HG03045 (cell line): ENCODE measurements around the gene DRC1.

Experiments
- ATAC-seq: cut with Tn5 transposase; IDR thresholded peaks from one replicate; pipeline ENCODE4 v1.9.1; 2021; ENCODE audit warnings: mild to moderate bottlenecking, moderate library complexity; ENCODE audit not compliant: unreplicated experiment

The DRC1 gene

GRCh38 chr2:26396734-26397298, 4.9 kb upstream of the DRC1 start:
- no peak for ATAC-seq

- ATAC-seq, result no peak
Measured at GRCh38 chr2:26399771-26400376, 1.8 kb upstream of the DRC1 start.

GRCh38 chr2:26400723-26401122, 997 bp upstream of the DRC1 start:
- ATAC-seq, result no peak

DNA sequence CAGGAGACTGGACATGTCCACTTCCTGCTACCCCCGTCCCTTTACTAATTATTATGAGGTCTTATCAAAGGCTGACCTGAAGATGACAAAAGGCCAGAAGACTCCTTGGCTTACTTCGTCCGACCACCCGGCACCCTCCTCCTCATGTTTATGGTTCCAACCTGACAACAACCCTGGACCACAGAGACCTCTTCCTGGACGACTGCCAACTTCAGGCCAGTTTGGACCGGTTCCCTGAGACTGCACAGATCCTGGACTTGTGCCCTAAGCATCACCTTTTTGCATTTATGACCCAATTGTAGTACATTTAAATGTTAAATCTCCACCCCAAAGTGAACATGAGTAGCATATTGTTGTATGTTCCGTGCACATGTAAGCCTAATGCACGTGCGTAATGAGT, 5.8 kb downstream of the DRC1 start:
- no peak for ATAC-seq

GRCh38 chr2:26409785-26410184, 8.1 kb downstream of the DRC1 start:
- ATAC-seq, result no peak

GRCh38 chr2:26410764-26411243, 9.1 kb downstream of the DRC1 start:
- ATAC-seq, result no peak

DNA sequence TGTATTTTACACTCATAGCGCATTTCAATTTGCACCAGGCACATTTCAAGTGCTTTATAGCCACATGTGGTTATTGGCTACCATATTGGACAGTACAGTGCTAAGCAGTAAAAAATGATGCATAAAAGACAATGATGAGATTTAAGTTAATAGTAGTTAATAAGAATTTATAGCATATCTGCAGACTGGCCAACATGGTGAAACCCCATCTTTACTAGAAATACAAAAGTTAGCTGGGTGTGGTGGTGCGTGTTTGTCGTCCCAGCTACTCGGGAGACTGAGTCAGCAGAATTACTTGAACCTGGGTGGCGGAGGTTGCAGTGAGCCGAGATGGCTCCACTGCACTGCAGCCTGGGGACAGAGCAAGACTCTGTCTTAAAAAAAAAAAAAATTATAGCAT, 9.7 kb downstream of the DRC1 start:
- no peak for ATAC-seq

DNA sequence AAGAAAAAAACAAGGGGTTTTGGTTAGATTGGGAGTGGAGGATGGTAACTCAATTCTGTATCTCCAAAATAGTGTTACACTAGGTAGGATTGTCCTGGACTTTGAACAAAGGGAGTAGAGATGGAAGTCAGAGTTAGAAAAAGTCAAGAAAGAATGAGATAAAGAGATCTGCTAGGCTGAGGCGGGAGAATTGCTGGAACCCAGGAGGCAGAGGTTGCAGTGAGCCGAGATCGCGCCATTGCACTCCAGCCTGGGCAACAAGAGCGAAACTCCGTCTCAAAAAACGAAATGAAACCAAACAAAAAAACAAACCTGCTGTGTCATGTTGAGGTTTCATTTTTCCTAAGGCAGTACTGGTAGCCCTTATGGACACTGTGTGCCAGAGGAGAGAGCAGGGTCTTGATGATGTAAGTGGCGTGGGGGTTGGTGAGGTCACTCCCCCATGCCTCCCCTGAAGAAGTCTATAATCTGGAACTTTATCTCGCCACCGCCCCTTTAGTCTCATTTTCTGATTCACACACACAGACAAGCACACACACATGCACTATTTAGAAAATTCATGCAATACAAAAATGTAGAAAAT, 10.5 kb downstream of the DRC1 start:
- ATAC-seq, result no peak

- no peak for ATAC-seq
Measured at GRCh38 chr2:26414311-26414710, 12.6 kb downstream of the DRC1 start.

DNA sequence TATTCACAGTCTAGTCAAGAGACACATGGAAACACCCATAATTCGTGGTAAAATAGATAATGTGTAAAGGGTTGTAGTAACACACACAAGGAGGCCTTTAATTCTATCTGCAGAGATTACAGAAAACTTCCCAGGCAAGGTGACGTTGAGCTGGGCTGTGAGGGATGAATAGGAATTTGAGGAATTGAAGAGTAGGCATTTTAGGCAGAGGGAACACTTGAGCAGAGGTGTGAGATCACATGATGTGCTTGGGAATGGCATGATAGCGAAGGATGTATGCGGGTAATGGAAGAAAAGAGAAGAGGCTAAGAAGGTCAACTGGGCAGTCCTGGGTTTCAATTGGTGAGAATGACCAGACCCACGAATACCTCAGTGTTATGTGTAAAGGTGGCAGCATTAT, 20.2 kb downstream of the DRC1 start:
- no peak for ATAC-seq

- no peak for ATAC-seq
Measured at GRCh38 chr2:26422947-26423629, 21.4 kb downstream of the DRC1 start.

DNA sequence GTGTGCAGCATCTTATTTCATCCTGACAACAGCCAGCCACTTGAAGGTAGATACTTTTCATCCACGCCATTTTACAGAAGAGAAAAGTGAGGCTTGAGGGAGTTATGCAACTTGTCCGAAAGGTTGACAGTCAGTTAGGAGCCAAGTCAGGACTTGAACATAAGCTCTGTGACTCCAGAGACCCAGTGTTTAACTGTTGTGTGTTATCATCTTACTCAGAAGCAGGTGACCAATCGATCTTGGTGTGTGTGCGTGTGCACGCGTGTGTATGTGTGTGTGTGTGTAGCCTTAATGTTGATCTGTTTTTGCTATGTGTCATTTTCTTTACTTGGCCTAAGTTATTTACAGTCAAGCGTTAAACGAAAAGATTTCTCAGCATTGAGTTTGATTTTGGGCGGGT, 22.0 kb downstream of the DRC1 start:
- no peak for ATAC-seq

DNA sequence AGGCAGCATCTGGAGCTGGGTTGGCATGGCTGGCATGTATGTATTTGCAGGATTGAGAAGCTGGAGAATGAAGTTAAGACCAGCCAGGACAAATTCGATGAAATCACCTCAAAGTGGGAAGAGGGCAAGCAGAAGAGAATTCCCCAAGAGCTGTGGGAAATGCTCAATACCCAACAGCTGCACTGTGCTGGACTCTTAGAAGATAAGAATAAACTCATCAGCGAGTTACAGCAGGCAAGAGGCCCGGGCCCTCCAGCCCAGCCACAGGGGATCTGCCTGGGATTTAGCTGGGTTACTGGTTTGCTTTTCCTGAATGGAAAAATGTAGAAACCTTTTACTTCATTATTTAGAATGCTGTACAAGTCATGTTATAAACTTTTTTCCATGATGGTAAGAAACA, 22.5 kb downstream of the DRC1 start:
- no peak for ATAC-seq

GRCh38 chr2:26428846-26429245, 27.1 kb downstream of the DRC1 start:
- no peak for ATAC-seq

DNA sequence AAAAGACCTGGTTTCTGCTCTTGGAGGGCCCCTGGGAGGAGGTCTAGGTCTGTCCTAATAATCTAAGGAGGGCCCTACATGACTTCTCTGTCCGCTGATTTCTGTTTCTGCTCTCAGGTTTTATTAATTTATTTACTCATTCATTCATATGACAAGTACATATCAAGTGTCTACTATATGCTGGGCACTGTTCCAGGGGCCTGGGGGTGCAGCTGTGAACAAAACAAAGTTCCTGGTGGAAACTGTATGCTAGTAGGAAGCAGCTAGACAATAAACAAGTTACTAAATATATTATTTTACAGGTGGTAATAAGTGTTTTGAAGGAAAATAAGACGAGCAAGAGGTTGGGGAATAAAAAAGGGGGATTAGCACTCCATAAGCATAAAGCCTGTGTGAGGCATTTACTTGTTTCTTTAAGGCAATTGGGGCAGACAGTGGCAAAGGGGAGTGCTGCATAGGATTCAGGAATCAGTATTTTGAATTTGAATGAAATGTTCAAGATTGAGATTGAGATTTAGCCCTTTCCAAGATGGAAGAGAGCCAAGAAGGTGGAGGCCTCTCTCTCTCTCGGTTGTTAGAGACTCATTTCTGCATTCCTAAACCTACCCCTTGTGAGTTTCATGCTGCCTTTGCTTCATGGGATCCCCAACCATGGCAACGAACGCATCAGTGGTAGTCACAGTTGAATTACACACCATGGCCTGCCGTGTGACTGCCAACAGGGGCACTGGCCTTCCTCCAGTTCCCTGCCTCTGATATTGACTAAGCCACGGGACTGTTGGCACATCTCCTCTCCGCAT, 28.3 kb downstream of the DRC1 start:
- ATAC-seq, result no peak

DNA sequence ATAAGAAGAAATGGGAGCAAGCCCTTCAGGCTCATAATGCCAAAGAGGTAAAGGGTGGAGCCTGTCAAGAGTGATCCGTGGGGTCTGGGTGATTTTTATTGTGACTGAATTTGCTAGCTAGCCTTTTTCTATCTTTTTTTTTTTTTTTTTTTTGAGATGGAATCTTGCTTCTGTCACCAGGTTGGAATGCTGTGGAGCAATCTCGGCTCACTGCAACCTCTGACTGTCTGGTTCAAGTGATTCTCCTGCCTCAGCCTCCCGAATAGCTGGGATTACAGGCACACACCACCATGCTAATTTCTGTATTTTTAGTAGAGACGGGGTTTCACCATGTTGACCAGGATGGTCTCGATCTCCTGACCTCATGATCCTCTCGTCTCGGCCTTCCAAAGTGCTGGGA, 29.1 kb downstream of the DRC1 start:
- ATAC-seq, result no peak

- no peak for ATAC-seq
Measured at GRCh38 chr2:26432363-26432762, 30.6 kb downstream of the DRC1 start.

DNA sequence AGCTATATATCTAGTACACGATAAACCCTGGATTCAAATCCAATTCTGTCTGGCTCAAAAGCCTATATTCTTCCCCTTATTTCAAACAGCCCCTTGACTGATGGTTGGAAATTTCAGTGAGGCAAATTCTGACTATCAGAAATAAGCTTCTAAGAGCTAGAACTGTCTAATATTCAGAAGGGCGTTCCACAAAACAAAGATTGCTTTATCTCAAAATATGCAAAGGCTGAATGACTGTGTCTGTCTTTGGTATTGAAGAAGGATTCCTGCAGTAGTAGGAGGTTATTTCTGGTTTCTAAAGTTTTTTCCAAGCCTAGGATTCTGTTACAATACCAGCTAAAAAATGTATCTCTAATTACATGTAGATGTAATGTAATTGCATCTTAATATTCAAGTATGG, 31.1 kb downstream of the DRC1 start:
- no peak for ATAC-seq

GRCh38 chr2:26435106-26435505, 33.4 kb downstream of the DRC1 start:
- ATAC-seq, result no peak

GRCh38 chr2:26438526-26438925, 36.8 kb downstream of the DRC1 start:
- ATAC-seq, result no peak

GRCh38 chr2:26438926-26439325, 37.2 kb downstream of the DRC1 start:
- no peak for ATAC-seq
